GM12873 (cell line): ENCODE data around the gene MC3R.

Source experiments
- TF ChIP-seq, protein P1 (sequence below): IDR thresholded peaks from 2 replicates; pipeline ENCODE4 v1.5.1; 2012; ENCODE audit warnings: low read depth, mild to moderate bottlenecking, moderate library complexity, low read length, control low read depth; ENCODE audit not compliant: insufficient read depth; ENCODE audit errors: missing control alignments

The MC3R gene

DNA sequence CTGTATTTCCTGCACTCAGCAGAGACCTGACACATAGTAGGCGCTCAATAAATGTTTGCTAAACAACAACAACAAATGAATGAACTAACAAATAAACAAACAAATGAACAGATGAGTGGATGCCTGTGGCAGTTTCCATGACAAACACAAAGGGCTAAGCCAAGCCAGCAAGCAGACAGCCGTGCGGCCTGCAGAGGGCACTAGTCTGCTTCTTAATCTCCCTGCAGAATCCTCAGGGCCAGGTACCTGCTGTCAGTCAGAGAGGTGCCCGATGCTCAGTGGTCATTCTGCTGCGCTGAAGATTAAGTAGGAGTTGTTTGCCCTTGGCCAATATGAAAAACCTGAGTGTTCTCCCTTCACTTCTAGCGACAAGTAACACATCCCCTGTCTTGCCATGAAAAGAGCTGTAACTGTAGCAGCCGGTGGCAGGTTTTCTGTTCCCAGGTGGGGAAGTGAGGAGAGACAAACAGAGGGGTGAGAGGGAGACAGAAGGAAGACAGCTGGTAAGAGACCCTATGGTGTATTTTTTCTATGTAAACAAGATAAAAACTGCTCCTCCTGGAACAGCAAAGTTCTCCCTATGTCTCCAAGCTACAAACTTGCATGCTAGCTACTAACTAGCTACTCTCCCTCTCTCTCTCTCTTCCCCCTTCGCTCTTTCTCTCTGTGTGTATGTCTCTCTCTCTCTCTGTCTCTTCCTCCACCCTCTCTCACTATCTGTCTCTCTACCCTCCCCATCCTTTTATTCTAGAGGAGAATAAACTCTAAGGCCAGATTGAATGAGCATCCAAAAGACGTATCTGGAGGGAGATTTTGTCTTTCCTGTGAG lies at the start of gene MC3R:
Gene MC3R, plus strand, starts transcription at position 779 of the 829 bp plus-strand sequence. CDS start 112 bp downstream, outside the sequence.
- TF ChIP-seq, protein P1, sequence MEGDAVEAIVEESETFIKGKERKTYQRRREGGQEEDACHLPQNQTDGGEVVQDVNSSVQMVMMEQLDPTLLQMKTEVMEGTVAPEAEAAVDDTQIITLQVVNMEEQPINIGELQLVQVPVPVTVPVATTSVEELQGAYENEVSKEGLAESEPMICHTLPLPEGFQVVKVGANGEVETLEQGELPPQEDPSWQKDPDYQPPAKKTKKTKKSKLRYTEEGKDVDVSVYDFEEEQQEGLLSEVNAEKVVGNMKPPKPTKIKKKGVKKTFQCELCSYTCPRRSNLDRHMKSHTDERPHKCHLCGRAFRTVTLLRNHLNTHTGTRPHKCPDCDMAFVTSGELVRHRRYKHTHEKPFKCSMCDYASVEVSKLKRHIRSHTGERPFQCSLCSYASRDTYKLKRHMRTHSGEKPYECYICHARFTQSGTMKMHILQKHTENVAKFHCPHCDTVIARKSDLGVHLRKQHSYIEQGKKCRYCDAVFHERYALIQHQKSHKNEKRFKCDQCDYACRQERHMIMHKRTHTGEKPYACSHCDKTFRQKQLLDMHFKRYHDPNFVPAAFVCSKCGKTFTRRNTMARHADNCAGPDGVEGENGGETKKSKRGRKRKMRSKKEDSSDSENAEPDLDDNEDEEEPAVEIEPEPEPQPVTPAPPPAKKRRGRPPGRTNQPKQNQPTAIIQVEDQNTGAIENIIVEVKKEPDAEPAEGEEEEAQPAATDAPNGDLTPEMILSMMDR = peak; percentile 92

DNA sequence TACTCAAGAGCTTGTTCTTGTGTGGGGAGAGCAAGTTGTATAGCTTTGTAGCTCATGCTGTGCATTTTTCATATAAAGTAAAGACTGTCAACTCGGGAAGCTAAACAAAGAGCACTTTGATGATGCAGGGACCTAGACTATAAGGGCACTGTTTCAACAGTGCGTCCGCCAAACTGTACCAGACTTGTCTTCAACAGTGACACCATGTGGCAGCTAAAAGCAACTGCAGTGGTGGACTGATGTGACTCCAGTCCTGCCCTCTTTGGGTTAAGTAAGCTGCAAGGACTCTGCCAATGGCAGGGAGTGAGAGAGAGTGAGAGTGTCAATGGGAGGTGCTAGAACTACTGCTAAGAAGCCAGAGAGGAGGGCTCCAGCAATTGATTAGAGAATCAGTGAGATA lies 48.1 kb upstream of the MC3R start:
- TF ChIP-seq, protein P1 = peak; percentile 60

DNA sequence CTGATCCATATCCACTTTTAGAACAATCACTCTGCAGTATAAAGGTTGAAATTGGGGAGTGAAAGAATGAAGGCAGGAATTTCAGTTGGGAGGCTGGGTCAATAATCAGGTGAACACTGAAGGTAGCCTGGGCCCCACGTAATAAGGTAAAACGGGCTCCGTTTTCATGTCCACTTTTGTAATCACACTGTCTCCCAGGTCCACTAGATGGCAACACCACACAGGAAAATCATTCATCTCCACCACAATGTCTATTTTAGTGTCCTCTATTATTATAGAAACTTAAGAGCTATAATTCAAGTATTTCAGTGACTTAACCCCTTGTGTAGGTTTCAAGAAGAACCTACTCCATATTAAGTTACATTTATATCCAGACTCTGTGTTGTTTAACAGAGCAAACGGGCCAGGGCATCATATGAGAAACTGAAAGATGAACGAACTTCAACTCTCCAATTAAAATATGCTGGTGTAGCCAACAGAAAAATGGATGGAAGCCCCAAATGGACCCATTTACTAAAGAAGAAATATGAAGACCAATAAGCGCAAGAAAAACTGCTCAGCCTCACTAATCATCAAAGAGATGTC lies 45.9 kb upstream of the MC3R start:
- TF ChIP-seq, protein P1 = no peak

DNA sequence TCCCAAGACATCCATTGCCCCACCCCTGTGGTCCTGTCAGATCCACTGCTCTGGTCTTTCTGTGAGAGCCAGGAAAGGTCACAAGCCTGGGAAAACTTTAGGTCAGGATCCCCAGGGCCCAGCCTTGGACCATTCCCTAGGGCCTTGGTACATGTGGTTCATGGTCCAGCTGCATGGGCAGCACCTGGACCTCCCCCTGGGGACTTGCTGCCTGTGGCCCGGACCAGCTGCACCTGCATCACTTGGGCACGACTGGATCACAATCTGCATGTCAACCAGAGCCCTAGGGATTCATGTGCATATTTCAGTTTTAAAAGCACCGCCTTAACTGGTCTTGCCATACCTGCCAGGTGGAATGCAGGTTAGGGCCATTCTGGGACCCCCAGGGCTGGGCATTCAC lies 44.3 kb upstream of the MC3R start:
- TF ChIP-seq, protein P1 = no peak

DNA sequence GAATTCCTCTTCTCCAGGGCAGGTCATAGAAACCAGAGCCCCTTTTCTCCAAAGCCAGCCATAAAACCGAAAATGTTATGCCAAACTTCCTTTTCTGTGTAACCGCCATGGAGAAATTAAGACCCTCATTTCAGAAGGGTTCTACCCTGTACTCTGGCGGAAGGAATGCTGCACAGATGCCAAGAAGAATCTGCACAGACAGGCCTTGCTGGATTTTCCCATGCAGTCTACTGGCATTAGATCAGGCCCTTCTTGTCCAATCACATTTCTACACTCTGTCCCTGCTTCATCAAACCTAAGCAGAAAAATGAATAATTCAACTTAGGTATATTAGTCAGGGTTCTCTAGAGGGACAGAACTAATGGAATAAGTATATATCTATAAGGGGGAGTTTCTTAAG lies 43.2 kb upstream of the MC3R start:
- TF ChIP-seq, protein P1 = no peak

DNA sequence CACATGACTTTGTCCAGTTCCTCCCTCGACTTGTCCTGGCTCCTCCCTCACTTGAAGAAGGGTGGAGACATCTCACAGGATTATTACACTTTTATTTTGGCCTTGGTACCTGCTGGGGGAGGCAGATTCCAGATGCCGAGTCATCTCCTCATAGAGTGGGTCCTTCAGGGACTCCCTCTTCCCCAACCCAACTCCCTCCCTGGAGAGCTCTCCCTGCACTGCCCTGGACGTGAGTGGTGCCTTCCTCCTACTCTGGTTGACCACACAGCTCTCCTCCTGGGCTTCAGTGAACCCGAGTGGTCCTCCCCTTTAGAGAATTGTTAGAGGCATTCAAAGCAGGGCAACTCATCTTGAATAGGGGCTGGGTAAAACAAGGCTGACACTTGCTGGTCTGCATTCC lies 40.9 kb upstream of the MC3R start:
- TF ChIP-seq, protein P1 = no peak

DNA sequence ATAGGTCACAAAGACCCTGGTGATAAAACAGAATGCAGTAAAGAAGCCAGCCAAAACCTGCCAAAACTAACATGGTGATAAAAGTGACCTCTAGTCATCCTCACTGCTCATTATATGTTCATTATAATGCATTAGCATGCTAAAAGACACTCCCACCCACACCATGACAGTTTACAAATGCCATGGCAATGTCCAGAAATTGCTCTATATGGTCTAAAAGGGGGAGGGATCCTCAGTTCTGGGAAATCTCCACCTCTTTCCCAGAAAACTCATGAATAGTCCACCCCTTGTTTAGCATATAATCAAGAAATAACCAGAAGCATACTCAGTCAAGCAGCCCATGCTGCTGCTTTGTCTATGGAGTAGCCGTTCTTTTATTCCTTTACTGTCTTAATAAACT lies 40.4 kb upstream of the MC3R start:
- TF ChIP-seq, protein P1 = no peak
